HCT116 (cell line): ENCODE measurements around the gene MYO10. TPM values are rescaled to one million over a fixed set of nuclear protein-coding genes. Genes with fewer than 3 reads are reported as not detected.

Experiments used
- ATAC-seq: fragments of 200-7000 bp; cut with Tn5 transposase; 2 replicates; pipeline ENCODE4 v1.9.1; 2020; ENCODE audit warnings: mild to moderate bottlenecking, moderate library complexity
- BruUV-seq: library from RNA; stranded (reverse); fragments of 400-500 nt; replicated peaks from 2 replicates; lab custom pipeline; 2021; lab: Mats Ljungman, UMichigan
- CTCF ChIA-PET: fragments of 300-600 bp; sonication (Branson Sonifier 250); formaldehyde crosslinking; loops from one replicate; lab custom pipeline; 2021; ENCODE audit warnings: antibody characterized with exemption; lab: Charles Lee
- POLR2A ChIA-PET: fragments of 300-600, 350-600 bp; sonication (Branson Sonifier 250); formaldehyde crosslinking; loops from one replicate; lab custom pipeline; 2021; ENCODE audit warnings: antibody characterized with exemption; lab: Charles Lee
- RAD21 ChIA-PET, 2 experiments: fragments of 300-600 bp; sonication (Branson Sonifier 250); formaldehyde crosslinking; loops; one replicate each; lab custom pipeline; 2023; ENCODE audit warnings: low total read pairs in 2 of 2; ENCODE audit not compliant: uncharacterized antibody in 2 of 2, unreplicated experiment in 2 of 2, low non-redundant PET in 1 of 2; lab: Charles Lee
- DNase-seq: peaks from one replicate; pipeline ENCODE4 v3.0.0-alpha.2; 2010; ENCODE audit warnings: low read depth, low spot score
- H2AFZ ChIP-seq: fragments of 200-600 bp; shearing (Covaris generic), sonication (generic); 2 replicates; pipeline ENCODE4 v1.6.1; 2017; ENCODE audit warnings: low read depth, mixed run types, mixed read lengths, antibody characterized with exemption, low read length; ENCODE audit not compliant: poor library complexity, severe bottlenecking
- H3K27ac ChIP-seq: 2 replicates; pipeline ENCODE4 v1.5.1; 2012; ENCODE audit warnings: low read depth, low read length
- H3K27me3 ChIP-seq: fragments of 200-600 bp; sonication (generic); 2 replicates; pipeline ENCODE4 v1.6.1; 2016; ENCODE audit warnings: mixed run types, low read length, mixed read lengths; ENCODE audit not compliant: insufficient read depth
- H3K36me3 ChIP-seq, 2 experiments: fragments of 200-500 bp in 1 of 2; fragments of 200-600 bp in 1 of 2; sonication (Bioruptor generic) in 1 of 2; sonication (generic) in 1 of 2; 2 replicates each; pipeline versions ENCODE4 v1.5.1 to v1.6.1; 2014 to 2016; ENCODE audit warnings: low read length in 2 of 2, inconsistent platforms in 1 of 2, mixed read lengths in 1 of 2, mixed run types in 1 of 2; ENCODE audit not compliant: insufficient read depth in 2 of 2, control insufficient read depth in 1 of 2
- H3K4me1 ChIP-seq, 2 experiments: fragments of 200-600 bp in 1 of 2; sonication (generic) in 1 of 2; 2 replicates each; pipeline versions ENCODE4 v1.5.1 to v1.6.1; 2012 to 2017; ENCODE audit warnings: low read length in 2 of 2, inconsistent platforms in 1 of 2, mild to moderate bottlenecking in 1 of 2, mixed read lengths in 1 of 2, mixed run types in 1 of 2, moderate library complexity in 1 of 2; ENCODE audit not compliant: insufficient read depth in 2 of 2, control insufficient read depth in 1 of 2
- H3K4me2 ChIP-seq: fragments of 200-600 bp; sonication (generic); 2 replicates; pipeline ENCODE4 v1.6.1; 2017; ENCODE audit warnings: mixed run types, low read length, mixed read lengths
- H3K4me3 ChIP-seq, 2 experiments: fragments of 200-600 bp in 1 of 2; sonication (generic) in 1 of 2; replicated peaks in 1 of 2; 2 replicates each; pipeline ENCODE4 v1.5.1; 2011 to 2016; ENCODE audit warnings: low read length in 2 of 2, control low read depth in 1 of 2, low read depth in 1 of 2, mild to moderate bottlenecking in 1 of 2, mixed read lengths in 1 of 2, mixed run types in 1 of 2
- H3K79me2 ChIP-seq: fragments of 200-600 bp; sonication (generic); 2 replicates; pipeline ENCODE4 v1.6.1; 2017; ENCODE audit warnings: mild to moderate bottlenecking, mixed run types, low read length, moderate library complexity, mixed read lengths; ENCODE audit not compliant: insufficient read depth
- H3K9ac ChIP-seq: fragments of 200-600 bp; sonication (generic); 2 replicates; pipeline ENCODE4 v1.6.1; 2016; ENCODE audit warnings: low read length, mixed read lengths
- H3K9me2 ChIP-seq: fragments of 200-600 bp; sonication (generic), shearing (Covaris generic); 2 replicates; pipeline ENCODE4 v1.6.1; 2017; ENCODE audit warnings: mixed run types, mild to moderate bottlenecking, moderate library complexity; ENCODE audit not compliant: insufficient read depth
- H3K9me3 ChIP-seq, 2 experiments: fragments of 200-500 bp in 1 of 2; fragments of 200-600 bp in 1 of 2; sonication (Bioruptor generic) in 1 of 2; sonication (generic) in 1 of 2; 2 replicates each; pipeline ENCODE4 v1.6.1; 2014 to 2017; ENCODE audit warnings: low read length in 2 of 2, mixed read lengths in 2 of 2, inconsistent platforms in 1 of 2, low read depth in 1 of 2, mild to moderate bottlenecking in 1 of 2, mixed run types in 1 of 2, moderate library complexity in 1 of 2; ENCODE audit not compliant: control insufficient read depth in 1 of 2, insufficient read depth in 1 of 2
- H4K20me1 ChIP-seq: fragments of 200-600 bp; sonication (generic), shearing (Covaris generic); 2 replicates; pipeline ENCODE4 v1.6.1; 2017; ENCODE audit warnings: mixed run types, mild to moderate bottlenecking, moderate library complexity; ENCODE audit not compliant: insufficient read depth
- CBX3 ChIP-seq: IDR thresholded peaks from 2 replicates; pipeline ENCODE4 v1.6.1; 2012; ENCODE audit warnings: low read depth
- CEBPB ChIP-seq: IDR thresholded peaks from 2 replicates; pipeline ENCODE4 v1.6.1; 2012; ENCODE audit warnings: low read depth
- ELF1 ChIP-seq: IDR thresholded peaks from 2 replicates; pipeline ENCODE4 v1.6.1; 2012; ENCODE audit warnings: low read depth, borderline replicate concordance
- EZH2 ChIP-seq: fragments of 200-600 bp; sonication (generic); IDR thresholded peaks from 2 replicates; pipeline ENCODE4 v1.6.1; 2017; ENCODE audit warnings: antibody characterized with exemption, mixed run types
- FOSL1 ChIP-seq: IDR thresholded peaks from 2 replicates; pipeline ENCODE4 v1.6.1; 2012; ENCODE audit warnings: low read depth
- JUND ChIP-seq: IDR thresholded peaks from 2 replicates; pipeline ENCODE4 v1.6.1; 2012
- POLR2A ChIP-seq: IDR thresholded peaks from 2 replicates; pipeline ENCODE4 v1.7.0; 2011; ENCODE audit warnings: borderline replicate concordance; ENCODE audit not compliant: insufficient read depth, insufficient read length; ENCODE audit errors: extremely low read depth
- POLR2AphosphoS5 ChIP-seq: IDR thresholded peaks from 2 replicates; pipeline ENCODE4 v1.6.1; 2011; ENCODE audit warnings: mild to moderate bottlenecking, low read depth, low read length, moderate library complexity
- RAD21 ChIP-seq: IDR thresholded peaks from 2 replicates; pipeline ENCODE4 v1.6.1; 2012; ENCODE audit warnings: low read depth, mild to moderate bottlenecking
- SIN3A ChIP-seq: IDR thresholded peaks from 2 replicates; pipeline ENCODE4 v1.6.1; 2012; ENCODE audit warnings: low read depth
- SP1 ChIP-seq: IDR thresholded peaks from 2 replicates; pipeline ENCODE4 v1.6.1; 2012; ENCODE audit warnings: low read depth
- SRF ChIP-seq: IDR thresholded peaks from 2 replicates; pipeline ENCODE4 v1.6.1; 2012; ENCODE audit warnings: low read depth
- TCF7L2 ChIP-seq: IDR thresholded peaks from 2 replicates; pipeline ENCODE4 v1.7.0; 2011; ENCODE audit warnings: borderline replicate concordance, inconsistent platforms; ENCODE audit not compliant: insufficient read depth, insufficient read length; ENCODE audit errors: extremely low read depth
- YY1 ChIP-seq: IDR thresholded peaks from 2 replicates; pipeline ENCODE4 v1.6.1; 2011; ENCODE audit warnings: low read length, low read depth, moderate library complexity, mild to moderate bottlenecking; ENCODE audit not compliant: insufficient replicate concordance; ENCODE audit errors: extremely low read depth
- ZFX ChIP-seq: fragments of 450-650 bp; IDR thresholded peaks from 2 replicates; pipeline ENCODE4 v1.6.1; 2017
- ZNF274 ChIP-seq: fragments of 200-500 bp; sonication (Bioruptor generic); IDR thresholded peaks from 2 replicates; pipeline ENCODE4 v1.6.1; 2014; ENCODE audit warnings: mild to moderate bottlenecking, low read depth, low read length, inconsistent platforms
- intact Hi-C: fragments of 100-400 bp; cut with micrococcal nuclease; formaldehyde crosslinking; loops from 2 replicates; pipeline ENCODE4 v1.10.0; 2022
- total RNA-seq: library from RNA; stranded (reverse); gene quantifications from one replicate; pipeline ENCODE4 v1.2.1, GENCODE V29; 2021; ENCODE audit not compliant: unreplicated experiment
- TF ChIP-seq, protein P1 (sequence below): IDR thresholded peaks from 2 replicates; pipeline ENCODE4 v1.6.1; 2011; ENCODE audit warnings: mild to moderate bottlenecking, low read length, moderate library complexity; ENCODE audit not compliant: insufficient replicate concordance; ENCODE audit errors: extremely low read depth
- TF ChIP-seq, protein P2 (sequence below): IDR thresholded peaks from 2 replicates; pipeline ENCODE4 v1.6.1; 2012
- TF ChIP-seq, protein P3 (sequence below), 3 experiments: fragments of 200-600 bp in 1 of 3; sonication (generic) in 1 of 3; IDR thresholded peaks in 2 of 3; conservative IDR thresholded peaks in 1 of 3; 2 replicates each; pipeline ENCODE4 v1.5.1; 2012 to 2017; ENCODE audit warnings: low read depth in 2 of 3, low read length in 2 of 3, antibody characterized with exemption in 1 of 3, borderline replicate concordance in 1 of 3, control low read depth in 1 of 3, mild to moderate bottlenecking in 1 of 3, mixed read lengths in 1 of 3, mixed run types in 1 of 3, moderate library complexity in 1 of 3; ENCODE audit not compliant: insufficient read depth in 1 of 3

Gene MYO10
- total RNA-seq, 1 experiment from 2014 or later = 34.9 TPM

DNA sequence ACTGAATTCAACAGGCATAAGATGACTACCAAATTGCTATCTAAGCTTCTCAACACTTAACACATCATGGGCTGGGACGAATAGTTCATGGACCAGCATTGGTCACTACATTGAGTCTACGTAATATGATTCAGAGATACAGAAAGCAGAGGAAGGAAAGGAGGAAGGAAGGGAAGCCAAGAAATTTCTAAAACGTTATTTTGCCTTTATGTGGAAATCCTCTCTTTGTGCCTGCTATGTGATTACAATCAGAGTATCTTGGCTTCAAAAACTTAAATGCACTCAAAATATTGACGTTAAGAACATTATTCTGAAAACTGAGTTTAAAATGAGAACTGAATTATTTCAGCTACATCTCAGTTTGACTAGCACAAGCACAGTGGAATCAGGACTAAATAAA, 231.1 kb downstream of the MYO10 start:
- Histone ChIP-seq H3K27me3 (no peaks in the 10 kb centered on the region), H3K9ac (no peak overlapping the region), H3K36me3 (peaks cover 4 to 16% of the 10 kb centered on the region in 2 experiments; a peak in 2 of 4 replicates), H3K79me2 (no peaks in the 10 kb centered on the region), H4K20me1 (no peaks in the 10 kb centered on the region), H2AFZ (no peak overlapping the region), H3K27ac (no peak overlapping the region), H3K9me2 (no peaks in the 10 kb centered on the region), H3K4me2 (no peak overlapping the region), H3K9me3 (no peaks in the 10 kb centered on the region), H3K4me3 (no peak overlapping the region), H3K4me1 (no peaks in the 10 kb centered on the region)
- TF ChIP-seq SP1 (no peak), SRF (no peak)
- DNase-seq (no peak), ATAC-seq (no peak)
- ChIA-PET POLR2A (no interaction called here), CTCF (no interaction called here), RAD21 (no interaction called here)
- intact Hi-C loops = no loop called here
- BruUV-seq = no TSS peak

DNA sequence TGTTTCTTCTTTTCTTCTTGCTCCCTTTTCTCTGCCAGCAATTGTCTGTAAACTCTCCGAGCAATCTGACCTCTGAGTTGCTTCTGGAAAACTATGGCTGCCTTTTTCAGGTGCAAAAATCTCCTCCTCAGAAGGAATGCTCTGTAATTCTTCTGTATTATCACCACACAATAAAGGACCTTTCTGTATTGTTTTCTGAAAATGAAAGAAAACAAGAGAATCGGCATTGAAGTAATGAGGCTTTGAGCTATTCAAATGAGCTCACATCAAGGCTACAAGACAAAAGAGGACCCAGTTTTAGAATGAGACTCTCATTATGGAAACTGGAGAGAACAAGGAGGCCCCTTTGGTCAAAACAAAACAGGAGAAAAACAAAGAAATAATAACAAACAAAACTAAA, 233.1 kb downstream of the MYO10 start:
- ATAC-seq (no peak), DNase-seq (no peak)
- Histone ChIP-seq H3K27me3 (no peaks in the 10 kb centered on the region), H2AFZ (no peak overlapping the region), H3K36me3 (peaks cover 4 to 10% of the 10 kb centered on the region in 2 experiments; a peak in 2 of 4 replicates), H3K27ac (no peak overlapping the region), H3K4me1 (no peaks in the 10 kb centered on the region), H3K9ac (no peak overlapping the region), H3K4me3 (no peak overlapping the region), H3K9me3 (no peaks in the 10 kb centered on the region), H4K20me1 (no peaks in the 10 kb centered on the region), H3K4me2 (no peak overlapping the region), H3K79me2 (no peaks in the 10 kb centered on the region), H3K9me2 (no peaks in the 10 kb centered on the region)
- no TSS peak for BruUV-seq
- intact Hi-C loops = no loop called here
- CTCF ChIA-PET = no interaction called here
- POLR2A ChIA-PET = no interaction called here
- RAD21 ChIA-PET = no interaction called here
- TF ChIP-seq ZNF274 = no peak
- no peak for TF ChIP-seq EZH2
- TF ChIP-seq JUND = no peak
- TF ChIP-seq POLR2AphosphoS5 = no peak
- TF ChIP-seq CEBPB = no peak
- no peak for TF ChIP-seq SRF
- TF ChIP-seq ELF1 = no peak
- no peak for TF ChIP-seq FOSL1
- no peak for TF ChIP-seq YY1
- TF ChIP-seq, protein P1, sequence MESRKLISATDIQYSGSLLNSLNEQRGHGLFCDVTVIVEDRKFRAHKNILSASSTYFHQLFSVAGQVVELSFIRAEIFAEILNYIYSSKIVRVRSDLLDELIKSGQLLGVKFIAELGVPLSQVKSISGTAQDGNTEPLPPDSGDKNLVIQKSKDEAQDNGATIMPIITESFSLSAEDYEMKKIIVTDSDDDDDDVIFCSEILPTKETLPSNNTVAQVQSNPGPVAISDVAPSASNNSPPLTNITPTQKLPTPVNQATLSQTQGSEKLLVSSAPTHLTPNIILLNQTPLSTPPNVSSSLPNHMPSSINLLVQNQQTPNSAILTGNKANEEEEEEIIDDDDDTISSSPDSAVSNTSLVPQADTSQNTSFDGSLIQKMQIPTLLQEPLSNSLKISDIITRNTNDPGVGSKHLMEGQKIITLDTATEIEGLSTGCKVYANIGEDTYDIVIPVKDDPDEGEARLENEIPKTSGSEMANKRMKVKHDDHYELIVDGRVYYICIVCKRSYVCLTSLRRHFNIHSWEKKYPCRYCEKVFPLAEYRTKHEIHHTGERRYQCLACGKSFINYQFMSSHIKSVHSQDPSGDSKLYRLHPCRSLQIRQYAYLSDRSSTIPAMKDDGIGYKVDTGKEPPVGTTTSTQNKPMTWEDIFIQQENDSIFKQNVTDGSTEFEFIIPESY = no peak
- TF ChIP-seq CBX3 = no peak
- TF ChIP-seq, protein P2, sequence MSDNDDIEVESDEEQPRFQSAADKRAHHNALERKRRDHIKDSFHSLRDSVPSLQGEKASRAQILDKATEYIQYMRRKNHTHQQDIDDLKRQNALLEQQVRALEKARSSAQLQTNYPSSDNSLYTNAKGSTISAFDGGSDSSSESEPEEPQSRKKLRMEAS = no peak
- TF ChIP-seq RAD21 = no peak
- TF ChIP-seq TCF7L2 = no peak
- TF ChIP-seq SIN3A = no peak
- no peak for TF ChIP-seq POLR2A
- no peak for TF ChIP-seq SP1
- TF ChIP-seq ZFX = no peak
- TF ChIP-seq, protein P3, sequence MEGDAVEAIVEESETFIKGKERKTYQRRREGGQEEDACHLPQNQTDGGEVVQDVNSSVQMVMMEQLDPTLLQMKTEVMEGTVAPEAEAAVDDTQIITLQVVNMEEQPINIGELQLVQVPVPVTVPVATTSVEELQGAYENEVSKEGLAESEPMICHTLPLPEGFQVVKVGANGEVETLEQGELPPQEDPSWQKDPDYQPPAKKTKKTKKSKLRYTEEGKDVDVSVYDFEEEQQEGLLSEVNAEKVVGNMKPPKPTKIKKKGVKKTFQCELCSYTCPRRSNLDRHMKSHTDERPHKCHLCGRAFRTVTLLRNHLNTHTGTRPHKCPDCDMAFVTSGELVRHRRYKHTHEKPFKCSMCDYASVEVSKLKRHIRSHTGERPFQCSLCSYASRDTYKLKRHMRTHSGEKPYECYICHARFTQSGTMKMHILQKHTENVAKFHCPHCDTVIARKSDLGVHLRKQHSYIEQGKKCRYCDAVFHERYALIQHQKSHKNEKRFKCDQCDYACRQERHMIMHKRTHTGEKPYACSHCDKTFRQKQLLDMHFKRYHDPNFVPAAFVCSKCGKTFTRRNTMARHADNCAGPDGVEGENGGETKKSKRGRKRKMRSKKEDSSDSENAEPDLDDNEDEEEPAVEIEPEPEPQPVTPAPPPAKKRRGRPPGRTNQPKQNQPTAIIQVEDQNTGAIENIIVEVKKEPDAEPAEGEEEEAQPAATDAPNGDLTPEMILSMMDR (IDR thresholded peaks at IDR 0.05 in 2 of 3, conservative IDR thresholded peaks at IDR 0.05 in 1 of 3; ENCODE audit: borderline replicate concordance in 1 of 3, insufficient read depth in 1 of 3, low read depth in 2 of 3, low read length in 2 of 3) = no peak
